ENCODE measurements around the gene ALKBH4. TPM values are rescaled to one million over a fixed set of nuclear protein-coding genes. Genes with fewer than 3 reads are reported as not detected.
A peak's percentile ranks its signal among the peaks of the same experiment; 100 is the strongest.
"Not testable (repeated sequence)": the region's sequence is repeated elsewhere in the genome, so short reads cannot be mapped to it uniquely, and the experiment has no call there.

The ALKBH4 gene
- total and polyA plus RNA-seq, 8 donors = 1.2 to 27.4 (median 8.7) TPM

DNA sequence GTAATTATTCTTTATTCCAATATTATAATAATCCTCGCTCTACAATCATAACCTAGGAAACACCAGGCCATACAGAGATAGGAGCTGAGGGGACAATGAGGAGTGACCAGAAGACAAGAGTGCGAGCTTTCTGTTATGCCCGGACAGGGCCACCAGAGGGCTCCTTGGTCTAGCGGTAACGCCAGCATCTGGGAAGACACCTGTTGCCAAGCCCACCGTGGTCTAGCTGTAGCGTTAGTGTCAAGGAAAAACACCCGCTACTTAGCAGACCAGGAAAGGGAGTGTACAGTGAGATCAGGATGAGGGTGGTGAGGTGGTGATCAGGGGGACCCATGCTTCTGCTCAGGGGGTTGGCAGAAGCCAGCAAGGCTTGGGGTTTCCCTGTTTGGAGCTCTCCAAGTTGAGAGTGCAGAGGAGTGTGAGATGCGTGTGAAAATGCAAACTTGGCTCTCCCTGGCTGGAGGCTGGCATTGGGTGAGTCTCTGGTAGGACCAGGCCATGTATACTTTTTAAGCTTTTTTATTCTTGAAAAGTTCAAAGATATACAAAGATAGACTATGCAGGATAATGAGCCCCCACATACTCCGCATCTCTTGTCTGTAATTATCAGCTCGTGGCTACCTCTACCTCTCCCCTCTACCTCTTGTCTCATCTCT, 15.4 kb upstream of the ALKBH4 start:
- peak in 1 of 2 donors; percentile 59 for DNase-seq
- H3K4me1 ChIP-seq; H3K27me3 ChIP-seq; intact Hi-C loops (cut with DNase I; ENCODE audit: low total_unique reads); H3K9me3 ChIP-seq; H3K4me3 ChIP-seq; H3K27ac ChIP-seq; H3K36me3 ChIP-seq: not testable (repeated sequence)
- 1 to 8% (median 4%) methylated on average over 6 to 8 of the region's 11 CpGs for WGBS, 5 donors
- peak in 3 of 7 experiments; percentile 19 to 49 (median 31) for TF ChIP-seq CTCF (IDR thresholded peaks at IDR 0.05)

- H3K27ac ChIP-seq; H3K27me3 ChIP-seq; H3K4me1 ChIP-seq; H3K4me3 ChIP-seq; DNase-seq; intact Hi-C loops (cut with DNase I; ENCODE audit: low total_unique reads); H3K9me3 ChIP-seq: not testable (repeated sequence)
- H3K36me3 ChIP-seq = peaks cover 0 to 11% (median 8%) of the 10 kb centered on the region in 4 donors
- 0% methylated on average over 1 to 2 of the region's 10 CpGs; no CpG with 5 or more reads in 2 of the 5 donors for WGBS, 5 donors
Observed at GRCh38 chr7:102479209-102479584, 14.5 kb upstream of the ALKBH4 start.

- H3K27ac ChIP-seq = peak within 1 kb of the TSS in 2 of 5 donors; percentile 75 to 82
- H3K27me3 ChIP-seq; H3K9me3 ChIP-seq; H3K4me1 ChIP-seq; intact Hi-C loops (cut with DNase I; ENCODE audit: low total_unique reads): not testable (repeated sequence)
- TF ChIP-seq CTCF (IDR thresholded peaks at IDR 0.05) (peak in 3 of 7 experiments; percentile 30 to 60 (median 56)), POLR2AphosphoS5 (IDR thresholded peaks at IDR 0.05) (peak in 2 of 3 donors; percentile 6 to 51)
- H3K4me3 ChIP-seq = peak within 1 kb of the TSS; percentile 46 to 55 (median 54)
- peak; percentile 89 to 93 for DNase-seq
- WGBS, 5 donors = 0 to 1% (median 0%) methylated on average over 16 to 49 of the region's 72 CpGs
- H3K36me3 ChIP-seq = peaks cover 2 to 18% (median 14%) of the 10 kb centered on the region in 4 donors
Observed at GRCh38 chr7:102478314-102479208, 13.9 kb upstream of the ALKBH4 start, which contains the start of gene POLR2J. Gene POLR2J (minus strand): TSS chr7:102478922. CDS start chr7:102478860, 62 bp downstream.

DNA sequence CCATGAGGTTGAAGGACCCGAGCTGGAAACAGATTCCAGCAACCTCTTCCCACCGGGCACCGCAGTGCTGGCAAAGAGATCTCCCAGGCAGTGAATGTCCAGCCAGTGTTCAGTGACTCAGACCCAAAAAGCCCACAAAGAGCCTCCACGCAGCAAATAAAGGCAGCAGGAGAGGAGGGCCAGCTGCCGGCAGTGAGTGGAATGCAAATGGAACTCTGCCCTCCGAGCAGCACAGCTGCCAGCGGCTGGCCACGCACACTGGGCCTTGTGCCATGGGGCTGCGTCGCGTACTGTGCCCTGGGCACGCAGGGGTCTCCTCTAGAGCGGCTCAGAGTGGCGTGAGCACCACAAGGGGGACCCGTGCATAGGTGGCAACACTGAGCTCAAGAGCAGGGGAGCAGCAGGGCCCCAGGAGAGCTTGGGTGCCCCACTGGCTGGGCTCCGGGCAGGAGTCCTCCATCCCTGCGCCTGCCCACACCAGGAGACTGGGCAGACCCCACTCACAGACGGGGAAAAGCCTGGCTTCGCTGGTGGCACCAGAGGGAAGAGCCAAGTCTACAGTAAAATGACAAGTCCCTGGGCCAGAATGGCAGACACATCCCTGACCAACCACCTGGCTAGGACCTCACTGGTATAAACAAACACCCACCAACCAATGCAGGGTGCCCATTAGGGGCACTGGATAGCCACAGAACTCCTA, 10.2 kb upstream of the ALKBH4 start:
- H3K27ac ChIP-seq; H3K4me3 ChIP-seq; H3K9me3 ChIP-seq; intact Hi-C loops (cut with DNase I; ENCODE audit: low total_unique reads); DNase-seq; H3K27me3 ChIP-seq: not testable (repeated sequence)
- H3K36me3 ChIP-seq = peaks cover 17 to 54% (median 45%) of the 10 kb centered on the region in 4 donors
- H3K4me1 ChIP-seq = peaks cover 0 to 19% (median 15%) of the 10 kb centered on the region in 4 donors
- WGBS, 5 donors = 72 to 90% (median 77%) methylated on average over 2 to 9 of the region's 19 CpGs

DNA sequence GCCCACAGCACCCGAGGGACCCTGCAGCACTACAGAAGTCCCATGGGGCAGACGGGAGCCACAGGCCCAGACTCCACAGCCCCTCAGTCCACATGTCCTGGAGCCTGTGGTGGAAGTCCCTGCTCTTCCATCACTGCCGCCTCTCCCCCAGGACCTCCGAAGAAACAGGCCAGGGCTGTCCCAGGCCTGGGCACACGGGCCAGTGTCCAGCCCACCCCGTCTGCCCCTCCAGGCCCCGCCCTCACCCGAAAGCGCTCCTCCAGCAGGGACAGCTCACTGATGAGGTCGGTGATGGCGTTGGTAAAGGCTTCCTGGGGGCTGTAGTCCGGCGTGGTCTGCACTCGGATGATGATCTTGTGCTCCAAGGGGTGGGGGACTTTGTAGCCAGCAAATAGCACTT, 9.5 kb upstream of the ALKBH4 start:
- H3K27me3 ChIP-seq; H3K4me3 ChIP-seq; DNase-seq; intact Hi-C loops (cut with DNase I; ENCODE audit: low total_unique reads); H3K9me3 ChIP-seq: not testable (repeated sequence)
- peak overlapping the region in 1 of 5 donors; percentile 3 for H3K27ac ChIP-seq
- 84 to 100% (median 90%) methylated on average over 1 to 9 of the region's 14 CpGs for WGBS, 5 donors
- H3K4me1 ChIP-seq = peaks cover 0 to 24% (median 20%) of the 10 kb centered on the region in 4 donors
- H3K36me3 ChIP-seq = peaks cover 17 to 62% (median 52%) of the 10 kb centered on the region in 4 donors
